Measurements from ENCODE around the gene GLI2.

GLI2 gene

GRCh38 chr2:120746144-120746543 lies 10.5 kb downstream of the GLI2 start:
- H3K9me3 ChIP-seq: no peaks in the 10 kb centered on the region
- no peak overlapping the region for H3K27ac ChIP-seq
- H3K4me3 ChIP-seq (ENCODE audit: low read depth in 1 of 2, low read length in 1 of 2): no peak overlapping the region
- peaks cover 56% of the 10 kb centered on the region for H3K27me3 ChIP-seq
- no peak for TF ChIP-seq CTCF (IDR thresholded peaks at IDR 0.05)
- no peaks in the 10 kb centered on the region for H3K4me1 ChIP-seq (ENCODE audit: control insufficient read depth in 1 of 2, insufficient read depth in 1 of 2, low read depth in 1 of 2, low read length in 1 of 2)
- no peaks in the 10 kb centered on the region for H3K36me3 ChIP-seq

GRCh38 chr2:120747281-120747680 lies 11.6 kb downstream of the GLI2 start:
- no peaks in the 10 kb centered on the region for H3K4me1 ChIP-seq (ENCODE audit: control insufficient read depth in 1 of 2, insufficient read depth in 1 of 2, low read depth in 1 of 2, low read length in 1 of 2)
- no peaks in the 10 kb centered on the region for H3K36me3 ChIP-seq
- H3K9me3 ChIP-seq: no peaks in the 10 kb centered on the region
- no peak for TF ChIP-seq CTCF (IDR thresholded peaks at IDR 0.05)
- no peak overlapping the region for H3K4me3 ChIP-seq (ENCODE audit: low read depth in 1 of 2, low read length in 1 of 2)
- H3K27ac ChIP-seq: no peak overlapping the region
- H3K27me3 ChIP-seq: peaks cover 44% of the 10 kb centered on the region

GRCh38 chr2:120747706-120748105 lies 12.0 kb downstream of the GLI2 start:
- H3K4me3 ChIP-seq (ENCODE audit: low read depth in 1 of 2, low read length in 1 of 2): no peak overlapping the region
- H3K4me1 ChIP-seq (ENCODE audit: control insufficient read depth in 1 of 2, insufficient read depth in 1 of 2, low read depth in 1 of 2, low read length in 1 of 2): no peaks in the 10 kb centered on the region
- no peak for TF ChIP-seq CTCF (IDR thresholded peaks at IDR 0.05)
- H3K27me3 ChIP-seq: peaks cover 40% of the 10 kb centered on the region
- no peaks in the 10 kb centered on the region for H3K9me3 ChIP-seq
- H3K36me3 ChIP-seq: no peaks in the 10 kb centered on the region
- H3K27ac ChIP-seq: no peak overlapping the region

GRCh38 chr2:120748310-120748709 lies 12.6 kb downstream of the GLI2 start:
- H3K9me3 ChIP-seq: no peaks in the 10 kb centered on the region
- H3K4me3 ChIP-seq (ENCODE audit: low read depth in 1 of 2, low read length in 1 of 2): no peak overlapping the region
- H3K27me3 ChIP-seq: peaks cover 34% of the 10 kb centered on the region
- no peaks in the 10 kb centered on the region for H3K36me3 ChIP-seq
- H3K4me1 ChIP-seq (ENCODE audit: control insufficient read depth in 1 of 2, insufficient read depth in 1 of 2, low read depth in 1 of 2, low read length in 1 of 2): no peaks in the 10 kb centered on the region
- TF ChIP-seq CTCF (IDR thresholded peaks at IDR 0.05): no peak
- no peak overlapping the region for H3K27ac ChIP-seq

GRCh38 chr2:120748741-120749140 lies 13.1 kb downstream of the GLI2 start:
- no peaks in the 10 kb centered on the region for H3K4me1 ChIP-seq (ENCODE audit: control insufficient read depth in 1 of 2, insufficient read depth in 1 of 2, low read depth in 1 of 2, low read length in 1 of 2)
- no peaks in the 10 kb centered on the region for H3K36me3 ChIP-seq
- H3K27me3 ChIP-seq: peaks cover 30% of the 10 kb centered on the region
- TF ChIP-seq CTCF (IDR thresholded peaks at IDR 0.05): no peak
- no peak overlapping the region for H3K4me3 ChIP-seq (ENCODE audit: low read depth in 1 of 2, low read length in 1 of 2)
- H3K27ac ChIP-seq: no peak overlapping the region
- H3K9me3 ChIP-seq: no peaks in the 10 kb centered on the region
